NCI-H1436 (cell line): ENCODE results near the gene BLMH.
"Not testable (repeated sequence)": the region's sequence is repeated elsewhere in the genome, so short reads cannot be mapped to it uniquely, and the experiment has no call there.

Experiments
- DNase-seq: peaks from one replicate; lab custom pipeline; 2025; lab: John Stamatoyannopoulos, UW

BLMH gene

GRCh38 chr17:30249460-30249859, 42.3 kb downstream of the BLMH start:
- DNase-seq, result no peak

GRCh38 chr17:30248786-30249185, 43.0 kb downstream of the BLMH start:
- no peak for DNase-seq

GRCh38 chr17:30246460-30246859, 45.3 kb downstream of the BLMH start:
- no peak for DNase-seq

GRCh38 chr17:30244853-30245385, 46.8 kb downstream of the BLMH start:
- no peak for DNase-seq

DNA sequence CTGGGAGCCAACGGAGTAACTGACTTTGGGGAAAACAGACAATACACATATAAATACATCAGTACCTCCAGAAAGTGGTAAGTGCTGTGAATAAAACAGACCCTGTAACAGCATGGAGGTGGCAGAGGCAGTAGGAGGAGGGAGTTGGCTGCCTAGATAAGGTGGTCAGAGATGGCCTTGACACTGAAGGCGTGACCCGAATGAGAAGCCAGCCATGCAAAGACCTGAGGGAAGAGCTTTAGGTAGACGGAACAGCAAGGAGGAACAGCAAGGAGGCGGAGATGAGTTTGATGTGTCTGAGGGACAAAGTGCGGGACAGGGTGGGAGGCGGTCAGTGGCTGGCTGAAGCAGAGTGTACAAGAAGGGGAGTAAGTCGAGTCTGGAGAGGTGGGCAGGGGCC, 48.2 kb downstream of the BLMH start:
- DNase-seq, result no peak

DNA sequence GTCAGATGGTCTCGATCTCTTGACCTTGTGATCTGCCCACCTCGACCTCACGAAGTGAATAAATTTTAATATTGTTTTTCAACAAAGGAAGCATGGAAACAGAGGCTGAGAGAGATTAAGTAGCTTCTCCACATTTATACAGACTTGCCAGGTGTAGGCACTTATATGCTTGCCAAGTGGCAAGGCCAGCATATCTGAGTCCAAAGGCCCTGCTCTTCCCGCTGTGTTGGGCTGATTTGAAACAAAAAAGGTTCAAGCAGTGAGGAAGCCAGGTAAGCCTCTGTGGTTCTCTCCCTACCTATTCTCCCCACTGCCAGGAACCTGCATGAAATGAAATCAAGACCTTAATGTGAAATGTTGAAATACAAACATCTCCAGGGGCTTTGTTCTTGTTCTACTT, 48.7 kb downstream of the BLMH start:
- DNase-seq, result no peak

DNA sequence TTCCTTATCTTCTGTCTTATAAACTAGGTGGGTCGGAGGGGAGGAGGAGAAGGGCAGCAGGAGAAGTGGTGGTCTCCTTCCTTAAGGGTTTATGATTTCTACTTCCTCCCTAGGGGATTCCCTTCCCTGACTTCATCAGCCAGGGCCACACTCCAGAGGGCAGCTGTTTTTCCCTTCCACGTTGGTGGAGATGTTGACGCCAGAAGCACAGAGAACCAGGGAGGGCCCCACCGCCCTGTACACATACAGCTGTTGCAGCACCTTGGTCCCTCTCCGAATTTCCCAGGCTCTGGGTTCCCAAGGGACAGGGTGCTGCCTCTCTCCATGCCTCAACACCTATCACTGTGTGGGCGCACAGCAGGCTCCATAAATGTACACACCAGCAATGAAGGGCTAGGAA, 50.7 kb downstream of the BLMH start:
- DNase-seq, result no peak

DNA sequence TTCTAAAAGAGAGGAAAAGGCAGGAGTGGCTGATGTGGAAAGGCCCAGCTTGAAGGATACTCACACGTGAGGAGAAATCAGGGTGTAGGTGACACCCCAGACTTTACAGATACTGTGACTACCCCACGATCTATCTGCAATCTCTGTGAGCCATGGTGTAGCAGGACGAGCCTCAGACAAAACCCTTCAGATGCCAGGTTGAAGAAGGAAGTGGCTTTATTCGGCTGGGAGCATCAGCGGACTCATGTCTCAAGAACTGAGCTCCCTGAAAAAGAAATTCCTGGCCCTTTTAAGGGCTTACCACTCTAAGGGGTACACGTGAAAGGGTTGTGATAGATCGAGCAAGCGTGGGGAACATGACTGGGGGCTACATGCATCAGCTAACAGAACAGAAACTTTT, 51.6 kb downstream of the BLMH start:
- DNase-seq, result no peak

- no peak for DNase-seq
Observed at GRCh38 chr17:30239089-30239462, 52.7 kb downstream of the BLMH start.

GRCh38 chr17:30238387-30239088, 53.2 kb downstream of the BLMH start:
- DNase-seq, result no peak

DNA sequence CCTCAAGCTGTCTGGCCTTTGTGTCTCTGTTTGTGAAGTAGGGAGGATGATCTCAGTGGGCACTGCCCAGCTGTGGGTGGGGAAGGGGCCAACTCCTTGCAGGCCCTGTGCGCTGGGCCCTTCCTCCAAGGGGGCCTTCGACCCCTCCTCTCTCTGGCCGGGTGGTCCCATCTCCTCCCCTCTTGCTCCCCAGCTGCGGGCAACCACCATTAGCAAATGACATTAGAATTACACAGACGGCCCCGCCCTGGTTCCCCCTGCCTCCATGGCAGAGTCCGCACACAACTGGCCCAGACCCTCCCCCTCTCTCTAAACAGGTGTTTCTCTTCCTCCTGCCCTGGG, 53.8 kb downstream of the BLMH start:
- no peak for DNase-seq

DNA sequence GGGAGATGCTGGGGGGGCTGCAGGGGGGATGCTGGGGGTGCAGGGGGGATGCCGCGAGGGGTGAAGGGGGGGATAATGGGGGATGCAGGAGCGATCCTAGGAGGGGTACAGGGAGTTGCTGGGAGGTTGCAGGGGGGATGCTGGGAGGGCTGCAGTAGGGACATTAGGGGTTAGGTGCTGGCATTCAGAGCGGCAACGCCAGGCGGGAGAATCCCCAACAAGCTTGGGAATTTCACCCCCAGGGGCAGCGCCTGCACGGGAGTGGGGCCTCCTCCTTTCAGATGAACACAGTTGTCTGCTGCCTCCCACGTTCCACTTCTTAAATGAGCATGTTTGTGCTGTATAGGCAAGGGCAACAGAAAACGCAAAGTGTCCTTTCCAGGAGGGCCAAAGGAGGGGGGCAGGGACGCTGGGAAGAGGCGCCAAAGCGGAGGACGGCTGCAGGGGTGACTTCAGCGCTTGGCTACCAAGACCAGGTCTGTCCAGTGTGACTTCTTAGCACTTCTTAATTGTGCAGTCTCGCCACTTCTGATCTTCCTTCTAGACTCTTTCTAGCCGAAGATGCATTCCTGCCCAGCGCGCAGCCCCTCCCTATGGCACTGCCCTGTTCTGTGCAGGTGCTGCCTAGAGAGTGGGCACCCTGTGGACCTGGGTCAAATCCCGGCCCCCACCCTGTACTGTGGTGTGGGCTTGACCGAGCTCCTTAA, 54.3 kb downstream of the BLMH start:
- DNase-seq, result no peak

GRCh38 chr17:30236766-30237165, 55.0 kb downstream of the BLMH start:
- DNase-seq, result no peak

- no peak for DNase-seq
Observed at GRCh38 chr17:30236297-30236624, 55.5 kb downstream of the BLMH start.

DNA sequence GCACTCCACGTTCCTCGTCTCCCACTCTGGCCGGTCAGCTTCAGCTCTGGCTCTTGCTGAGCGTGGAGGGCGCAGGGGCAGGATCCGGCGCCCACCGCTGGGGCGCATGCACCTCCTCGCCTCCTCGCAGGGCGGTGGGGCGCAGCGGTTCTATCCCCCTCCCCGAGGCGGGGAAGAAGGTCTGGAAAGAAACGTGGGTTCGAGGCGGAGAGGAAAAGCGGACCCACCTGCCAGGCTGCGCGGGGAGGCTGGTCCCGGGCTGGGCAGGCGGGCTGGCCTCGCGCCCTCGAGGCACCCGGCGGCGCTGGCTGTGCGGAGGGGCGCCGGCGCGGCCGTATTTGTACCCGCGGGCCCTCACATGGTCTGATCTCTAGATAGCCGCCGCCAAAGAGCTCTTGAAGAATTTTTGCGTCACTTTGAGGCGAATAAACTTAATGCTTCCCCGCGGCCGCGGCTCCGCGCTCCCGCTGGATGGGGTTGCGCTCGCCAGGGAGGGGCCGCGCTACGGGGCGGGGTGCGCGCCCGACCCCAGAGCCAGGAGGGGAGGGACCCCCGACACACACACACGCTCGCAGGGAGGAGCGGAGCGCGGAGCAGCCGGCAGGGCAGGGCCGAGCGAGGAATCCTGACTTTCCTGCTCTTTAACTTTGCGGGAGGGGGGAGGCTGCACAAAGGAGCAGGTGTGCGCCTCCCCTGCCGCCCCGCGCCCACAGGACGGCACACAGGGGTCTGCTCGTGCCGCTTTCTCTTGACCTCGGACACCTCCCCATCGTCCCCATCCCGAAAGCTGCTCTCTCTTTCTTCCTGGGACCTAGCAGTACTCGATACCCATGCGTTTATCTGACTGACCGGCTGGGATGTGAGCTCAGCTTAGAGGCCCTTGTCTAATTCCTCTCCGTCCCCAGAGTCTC, 56.1 kb downstream of the BLMH start, which contains the start of gene SLC6A4:
Gene SLC6A4, minus strand, starts transcription at position 312 of the 911 bp plus-strand sequence. CDS start 13,739 bp downstream, outside the sequence.
- DNase-seq, result no peak

DNA sequence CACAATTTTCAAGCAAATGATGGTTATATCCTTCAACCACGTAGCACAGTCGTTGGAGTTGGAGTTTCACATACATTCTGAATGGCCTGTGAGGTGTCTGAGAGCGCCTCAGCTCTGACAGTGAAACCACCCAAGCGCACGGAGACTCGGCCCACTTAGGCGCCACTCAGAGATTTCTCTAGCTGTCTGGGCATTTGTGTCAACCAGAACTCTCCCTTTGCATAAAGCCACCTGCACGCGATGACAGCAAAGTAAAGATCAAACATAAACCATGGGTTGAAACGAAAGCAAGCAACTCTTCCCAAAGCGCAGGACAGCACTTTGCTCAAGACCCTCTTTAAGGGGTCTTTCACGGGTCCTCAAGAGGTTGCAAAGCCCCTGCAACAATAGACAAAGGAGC, 56.8 kb downstream of the BLMH start:
- DNase-seq, result no peak

DNA sequence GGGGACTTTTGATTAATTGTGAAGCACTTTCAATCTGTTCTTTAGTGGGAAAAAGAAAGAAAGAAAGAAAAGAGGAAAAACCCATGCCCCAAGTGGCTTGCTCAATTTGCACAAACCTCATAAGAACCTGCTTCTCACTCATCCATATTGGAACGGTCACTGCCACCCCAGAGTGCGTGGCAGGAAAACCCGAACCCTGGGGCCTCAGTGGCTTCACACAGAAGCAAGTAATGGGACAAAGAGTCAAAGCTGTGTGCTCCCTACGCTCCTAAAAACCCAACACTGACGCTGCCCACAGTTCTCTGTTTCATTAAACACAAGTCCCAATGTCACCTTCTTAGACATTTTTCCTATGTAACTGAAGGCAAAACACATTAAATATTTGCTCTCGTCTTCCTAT, 57.4 kb downstream of the BLMH start:
- DNase-seq, result no peak

DNA sequence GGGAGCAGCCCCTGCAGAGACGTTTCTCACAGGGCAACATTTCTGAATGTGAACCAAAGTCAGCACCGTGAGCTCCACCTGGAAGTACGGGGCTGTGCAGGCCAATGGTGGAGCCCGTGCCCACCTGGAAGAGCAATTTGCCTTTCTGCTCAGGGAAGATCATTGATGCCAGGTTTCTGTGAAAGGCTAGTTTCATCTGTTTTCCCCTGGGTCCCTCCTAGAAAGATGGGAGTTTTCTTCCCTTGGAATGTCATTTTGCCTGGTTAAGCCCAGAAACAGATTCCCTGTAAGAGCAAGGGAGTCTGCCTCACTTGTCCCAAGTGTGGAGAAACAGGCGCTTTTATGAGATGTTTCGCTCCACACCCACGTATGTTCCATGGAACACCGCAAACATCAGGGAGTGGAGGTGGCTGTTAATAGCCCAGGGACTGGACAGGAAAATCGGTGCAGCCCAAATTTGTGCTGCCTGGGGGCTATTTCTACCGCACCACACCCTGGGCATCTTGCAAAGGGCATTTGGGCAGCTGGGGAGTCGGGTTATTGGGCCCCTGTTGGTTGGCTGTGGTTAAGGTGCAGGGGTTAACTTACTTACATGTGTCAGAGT, 58.8 kb downstream of the BLMH start:
- no peak for DNase-seq

DNA sequence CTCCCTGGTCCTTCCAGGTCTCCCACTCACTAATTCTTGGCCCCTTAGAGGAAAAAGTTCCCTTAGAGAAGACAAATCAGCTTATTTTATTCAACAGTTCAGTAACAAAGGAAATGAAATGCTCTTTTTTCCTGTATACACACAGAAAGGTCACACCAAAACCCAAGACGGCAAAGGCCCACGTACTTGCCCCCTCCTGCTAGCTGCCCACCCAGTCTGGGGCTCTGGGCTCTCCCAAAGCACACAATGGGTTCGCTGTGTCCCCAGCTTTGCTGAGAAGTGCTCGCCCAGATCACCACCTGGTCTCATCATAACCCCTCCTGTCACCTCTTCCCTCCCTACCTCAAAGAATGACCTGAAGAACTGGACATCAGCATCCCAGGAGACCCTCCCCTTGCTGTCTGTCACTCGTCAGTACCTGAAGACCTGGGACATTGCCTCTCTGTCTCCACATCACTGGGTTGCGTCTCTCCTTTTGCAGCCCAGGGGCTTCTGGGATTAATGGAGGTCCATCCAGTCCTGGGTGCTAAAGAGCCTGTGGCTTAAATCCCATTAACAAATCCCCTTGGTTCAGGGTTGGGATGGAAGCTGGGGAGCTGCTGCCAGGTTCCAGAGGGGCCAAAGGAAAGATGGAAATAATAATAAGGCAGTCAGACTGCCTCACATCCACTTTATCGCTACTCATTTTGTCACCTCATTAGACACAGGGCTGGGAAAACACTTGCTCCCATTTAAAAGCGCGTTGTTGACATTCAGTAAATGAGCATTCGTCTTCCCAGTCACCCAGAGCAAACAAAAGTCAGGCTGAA, 59.5 kb downstream of the BLMH start:
- no peak for DNase-seq

DNA sequence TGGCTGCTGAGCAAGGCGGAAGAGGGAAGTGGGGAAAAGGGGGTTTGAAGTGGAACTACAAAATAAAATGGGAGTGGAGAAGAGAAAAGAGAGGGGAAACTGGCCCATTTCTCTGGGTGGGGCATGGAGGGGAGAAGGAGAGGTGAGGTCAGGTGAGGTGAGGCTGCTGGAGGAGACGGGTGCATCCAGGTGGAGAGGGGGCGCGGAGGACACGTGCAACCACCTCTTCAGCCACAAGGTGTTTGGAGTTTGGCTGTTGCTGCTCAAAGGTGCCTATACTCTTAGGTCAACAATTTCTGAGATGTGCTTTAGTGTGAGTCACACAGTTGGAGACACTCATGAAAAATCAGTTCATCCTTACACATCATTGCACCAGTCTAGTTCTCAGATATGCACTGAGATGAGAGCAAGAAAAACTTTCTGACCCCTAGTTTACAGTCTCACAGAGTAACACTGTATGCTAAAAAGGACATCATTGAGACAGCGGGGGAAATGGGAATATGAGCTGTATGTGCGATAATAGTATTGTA, 61.1 kb downstream of the BLMH start:
- DNase-seq, result no peak

GRCh38 chr17:30230009-30230408, 61.7 kb downstream of the BLMH start:
- not testable (repeated sequence) for DNase-seq
